ENCODE data around the gene APOO.

DNA sequence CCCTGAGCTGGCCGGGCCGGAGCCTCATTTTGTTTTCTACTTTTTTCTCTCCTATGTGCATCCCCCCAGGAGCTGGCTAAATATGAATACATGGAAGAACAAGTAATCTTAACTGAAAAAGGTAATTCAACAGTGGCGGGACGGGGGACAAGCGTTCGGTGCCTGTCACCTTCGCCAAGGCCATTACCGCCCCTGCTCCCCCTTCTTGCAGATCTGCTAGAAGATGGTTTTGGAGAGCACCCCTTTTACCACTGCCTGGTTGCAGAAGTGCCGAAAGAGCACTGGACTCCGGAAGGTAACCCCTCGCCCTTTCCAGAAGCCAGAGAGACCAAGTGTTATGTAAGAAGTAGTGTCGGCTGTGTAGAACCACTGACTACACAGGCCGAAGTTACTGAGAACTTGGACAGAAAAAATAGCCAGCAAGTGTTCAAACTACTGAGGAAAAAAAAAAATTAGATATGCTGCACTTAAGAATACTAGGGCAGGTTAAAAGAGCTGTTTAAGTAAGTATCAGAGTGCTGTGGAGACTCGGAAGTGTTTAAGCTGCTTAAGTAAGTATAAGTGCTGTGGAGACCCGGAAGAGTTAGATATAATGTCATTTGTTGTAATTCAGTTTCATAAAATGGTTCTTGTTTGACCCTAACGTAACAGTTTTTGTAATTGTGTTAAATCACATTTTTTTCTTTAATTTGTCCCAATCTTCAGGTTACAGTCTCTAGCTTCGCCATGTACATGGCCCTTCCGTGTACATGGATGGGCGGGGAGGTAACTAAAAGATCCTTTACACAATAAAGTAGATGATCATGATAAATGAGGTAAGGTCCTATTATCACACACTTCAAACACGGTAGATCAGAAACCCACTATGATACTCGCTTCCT lies 123.9 kb downstream of the APOO start:
- no peak for TF ChIP-seq CTCF (IDR thresholded peaks at IDR 0.05)
- no peak for TF ChIP-seq ZFX (IDR thresholded peaks at IDR 0.05; ENCODE audit: borderline replicate concordance)
